Adrenal gland (tissue), 5 donors: ENCODE measurements around the gene KLHL13.

Experiments used
- POLR2A ChIP-seq, 2 donors: fragments of 450-650 bp; IDR thresholded peaks; one replicate each; pipeline ENCODE4 v1.6.1; 2017; ENCODE audit warnings: antibody characterized with exemption in 2 of 2, mild to moderate bottlenecking in 2 of 2, moderate library complexity in 1 of 2
- TF ChIP-seq, protein P1 (sequence below), 6 experiments: fragments of 450-650 bp in 4 of 6; fragments of 200-600 bp in 2 of 6; sonication (generic) in 1 of 6; IDR thresholded peaks; 1 replicate in 5 of 6; 2 replicates in 1 of 6; pipeline versions ENCODE4 v1.5.1 to v1.8.0; 2016 to 2021; ENCODE audit warnings: antibody characterized with exemption in 6 of 6, mild to moderate bottlenecking in 2 of 6, moderate library complexity in 1 of 6
- donor health status: DM: no; HTN: no; CAD: no.

DNA sequence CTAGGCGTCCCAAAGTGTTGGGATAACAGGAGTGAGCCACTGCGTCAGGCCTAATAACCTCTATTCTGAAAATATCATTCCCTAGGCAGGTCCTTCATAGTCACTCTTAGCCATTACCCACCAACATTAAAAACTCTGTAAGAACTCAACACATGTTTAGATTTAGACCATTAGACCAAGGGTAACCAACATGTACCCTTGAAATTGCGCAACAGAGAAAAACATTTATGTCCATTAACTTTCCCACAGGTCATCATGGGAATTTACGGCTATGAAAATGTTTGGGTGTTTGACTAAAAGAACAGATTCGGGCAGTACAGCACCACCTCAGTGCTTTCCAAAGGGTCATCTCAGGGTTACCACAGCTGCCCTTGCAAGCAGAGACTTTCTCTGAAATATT is 7.5 kb downstream of the KLHL13 start:
- no peak for TF ChIP-seq POLR2A (IDR thresholded peaks at IDR 0.05)
- TF ChIP-seq, protein P1, sequence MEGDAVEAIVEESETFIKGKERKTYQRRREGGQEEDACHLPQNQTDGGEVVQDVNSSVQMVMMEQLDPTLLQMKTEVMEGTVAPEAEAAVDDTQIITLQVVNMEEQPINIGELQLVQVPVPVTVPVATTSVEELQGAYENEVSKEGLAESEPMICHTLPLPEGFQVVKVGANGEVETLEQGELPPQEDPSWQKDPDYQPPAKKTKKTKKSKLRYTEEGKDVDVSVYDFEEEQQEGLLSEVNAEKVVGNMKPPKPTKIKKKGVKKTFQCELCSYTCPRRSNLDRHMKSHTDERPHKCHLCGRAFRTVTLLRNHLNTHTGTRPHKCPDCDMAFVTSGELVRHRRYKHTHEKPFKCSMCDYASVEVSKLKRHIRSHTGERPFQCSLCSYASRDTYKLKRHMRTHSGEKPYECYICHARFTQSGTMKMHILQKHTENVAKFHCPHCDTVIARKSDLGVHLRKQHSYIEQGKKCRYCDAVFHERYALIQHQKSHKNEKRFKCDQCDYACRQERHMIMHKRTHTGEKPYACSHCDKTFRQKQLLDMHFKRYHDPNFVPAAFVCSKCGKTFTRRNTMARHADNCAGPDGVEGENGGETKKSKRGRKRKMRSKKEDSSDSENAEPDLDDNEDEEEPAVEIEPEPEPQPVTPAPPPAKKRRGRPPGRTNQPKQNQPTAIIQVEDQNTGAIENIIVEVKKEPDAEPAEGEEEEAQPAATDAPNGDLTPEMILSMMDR (IDR thresholded peaks at IDR 0.05): no peak
